Thymus (tissue), 2 donors: ENCODE data around the gene GLG1. TPM values are rescaled to one million over a fixed set of nuclear protein-coding genes. Genes with fewer than 3 reads are reported as not detected.

Source experiments
- polyA plus RNA-seq: library from polyadenylated mRNA; stranded (reverse); fragments of 200-250 nt; gene quantifications from one replicate; pipeline ENCODE4 v1.2.3, GENCODE V29; 2013
- total RNA-seq: library from RNA; stranded (reverse); fragments of 120-200 nt; gene quantifications from one replicate; pipeline ENCODE4 v1.2.4, GENCODE V29; 2013
- donor health status: healthy.

GLG1 gene
- total and polyA plus RNA-seq, 2 donors: 31.7 to 38.4 TPM

Other genes with a start within 250 kb of the GLG1 start
- gene NPIPB15, start 230.8 kb downstream of the GLG1 start, total RNA-seq: 1.0 TPM
- 25.1 TPM for gene NPIPB15, start 230.8 kb downstream of the GLG1 start, polyA plus RNA-seq
- gene CLEC18B, start 185.6 kb downstream of the GLG1 start, total RNA-seq: 0.28 TPM
- gene CLEC18B, start 185.6 kb downstream of the GLG1 start, polyA plus RNA-seq: 2.6 TPM
- gene RFWD3, start 59.8 kb upstream of the GLG1 start, total RNA-seq: 29.7 TPM
- 11.6 TPM for gene RFWD3, start 59.8 kb upstream of the GLG1 start, polyA plus RNA-seq
- 11.2 TPM for gene MLKL, start 93.7 kb upstream of the GLG1 start, total RNA-seq
- 34.4 TPM for gene MLKL, start 93.7 kb upstream of the GLG1 start, polyA plus RNA-seq
- gene FA2H, start 167.7 kb upstream of the GLG1 start, total RNA-seq: 2.0 TPM
- 2.9 TPM for gene FA2H, start 167.7 kb upstream of the GLG1 start, polyA plus RNA-seq